Hematopoietic multipotent progenitor cell treated with erythropoietin and hydrocortisone succinate and interleukin-3 and kit ligand, for 6 days (in vitro differentiated cells): Measurements from ENCODE around the gene TESMIN.
A peak's percentile ranks its signal among the peaks of the same experiment; 100 is the strongest.

Experiments
- DNase-seq: peaks from one replicate; pipeline ENCODE4 v3.0.0-alpha.2; 2015

TESMIN gene, protein sequence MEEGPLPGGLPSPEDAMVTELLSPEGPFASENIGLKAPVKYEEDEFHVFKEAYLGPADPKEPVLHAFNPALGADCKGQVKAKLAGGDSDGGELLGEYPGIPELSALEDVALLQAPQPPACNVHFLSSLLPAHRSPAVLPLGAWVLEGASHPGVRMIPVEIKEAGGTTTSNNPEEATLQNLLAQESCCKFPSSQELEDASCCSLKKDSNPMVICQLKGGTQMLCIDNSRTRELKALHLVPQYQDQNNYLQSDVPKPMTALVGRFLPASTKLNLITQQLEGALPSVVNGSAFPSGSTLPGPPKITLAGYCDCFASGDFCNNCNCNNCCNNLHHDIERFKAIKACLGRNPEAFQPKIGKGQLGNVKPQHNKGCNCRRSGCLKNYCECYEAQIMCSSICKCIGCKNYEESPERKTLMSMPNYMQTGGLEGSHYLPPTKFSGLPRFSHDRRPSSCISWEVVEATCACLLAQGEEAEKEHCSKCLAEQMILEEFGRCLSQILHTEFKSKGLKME

GRCh38 chr11:68751331-68751856 is at the start of gene TESMIN:
TSS of gene TESMIN (minus strand) at chr11:68751520. CDS start at chr11:68750660, 860 bp downstream.
- DNase-seq, result peak; percentile 97

GRCh38 chr11:68798221-68798813 is 47.0 kb upstream of the TESMIN start:
- DNase-seq, result peak; percentile 59

- no peak for DNase-seq
Observed at GRCh38 chr11:68796801-68797200, 45.5 kb upstream of the TESMIN start.

GRCh38 chr11:68792400-68792966 is 41.2 kb upstream of the TESMIN start:
- DNase-seq, result no peak

DNA sequence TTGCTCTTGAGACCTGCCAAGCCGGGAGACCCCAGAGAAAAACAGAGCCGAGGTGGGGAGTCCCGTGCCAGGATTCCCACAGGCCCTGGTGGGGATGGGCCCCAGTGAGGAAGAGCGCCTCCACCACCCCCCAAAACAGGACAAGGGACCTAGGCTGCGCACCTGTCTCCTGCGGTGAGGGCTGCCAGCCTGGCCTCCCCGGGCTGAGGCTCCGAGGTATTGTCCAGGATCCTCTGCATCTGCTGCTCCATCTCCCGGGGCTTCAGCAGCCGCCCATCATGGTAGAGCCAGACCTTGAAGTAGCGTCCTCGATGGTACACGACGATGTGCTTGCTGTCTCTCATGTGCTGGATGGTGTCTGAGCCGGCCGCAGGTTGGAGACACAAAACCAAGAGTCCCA is 33.3 kb upstream of the TESMIN start:
- no peak for DNase-seq

DNA sequence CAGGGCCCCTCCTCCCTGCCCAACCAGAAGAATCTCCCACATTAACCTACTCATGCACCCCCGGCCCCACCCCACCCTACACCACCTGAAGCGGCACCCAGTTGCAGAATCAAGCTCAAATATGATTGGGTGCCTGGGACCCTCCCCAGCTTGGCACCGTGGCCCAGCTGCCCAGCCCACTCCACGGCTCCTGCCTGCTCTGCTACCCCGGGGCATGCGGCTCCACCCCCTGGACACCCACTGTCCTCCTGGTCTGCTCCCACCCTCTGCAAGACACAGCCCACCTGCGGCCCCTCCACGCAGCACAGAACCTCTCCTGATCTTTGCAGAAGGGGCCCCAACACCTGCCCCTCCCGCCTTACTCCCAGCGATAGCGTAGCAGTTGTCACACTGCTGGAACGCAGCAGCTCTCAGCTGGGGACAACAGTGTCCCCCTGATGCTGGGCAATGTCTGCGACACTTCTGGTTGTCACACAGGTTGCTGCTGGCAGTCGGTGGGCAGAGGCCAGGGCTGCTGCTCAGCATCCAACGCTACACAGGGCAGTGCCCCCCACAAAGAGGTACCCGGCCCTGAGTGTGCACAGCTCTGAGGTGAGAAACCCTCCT is 32.0 kb upstream of the TESMIN start:
- no peak for DNase-seq

- DNase-seq, result no peak
Observed at GRCh38 chr11:68782711-68783110, 31.4 kb upstream of the TESMIN start.

DNA sequence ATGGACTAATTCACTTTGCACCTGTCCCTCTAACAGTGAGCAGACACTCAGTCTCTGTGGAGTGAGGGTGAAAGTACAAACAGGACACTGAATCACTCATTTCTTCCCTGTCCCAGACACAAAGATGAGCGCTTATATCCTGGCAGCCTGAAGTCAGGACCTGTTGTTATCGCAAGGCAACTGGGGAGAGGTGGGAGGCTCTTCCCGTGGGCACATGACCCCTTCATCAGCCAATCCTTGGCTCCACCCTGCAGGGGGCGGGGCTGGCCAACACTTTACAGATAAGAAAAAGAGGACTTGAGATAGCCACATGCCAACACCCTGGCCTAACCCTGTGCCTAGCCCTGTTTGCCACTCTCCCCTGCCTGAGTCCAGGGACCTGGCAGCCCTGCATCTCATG is 29.5 kb upstream of the TESMIN start:
- peak; percentile 90 for DNase-seq

GRCh38 chr11:68778205-68778604 is 26.9 kb upstream of the TESMIN start:
- no peak for DNase-seq

GRCh38 chr11:68776442-68777235 is 25.3 kb upstream of the TESMIN start:
- DNase-seq, result no peak

- no peak for DNase-seq
Observed at GRCh38 chr11:68775951-68776388, 24.6 kb upstream of the TESMIN start.

GRCh38 chr11:68774194-68774585 is 22.9 kb upstream of the TESMIN start:
- DNase-seq, result no peak

DNA sequence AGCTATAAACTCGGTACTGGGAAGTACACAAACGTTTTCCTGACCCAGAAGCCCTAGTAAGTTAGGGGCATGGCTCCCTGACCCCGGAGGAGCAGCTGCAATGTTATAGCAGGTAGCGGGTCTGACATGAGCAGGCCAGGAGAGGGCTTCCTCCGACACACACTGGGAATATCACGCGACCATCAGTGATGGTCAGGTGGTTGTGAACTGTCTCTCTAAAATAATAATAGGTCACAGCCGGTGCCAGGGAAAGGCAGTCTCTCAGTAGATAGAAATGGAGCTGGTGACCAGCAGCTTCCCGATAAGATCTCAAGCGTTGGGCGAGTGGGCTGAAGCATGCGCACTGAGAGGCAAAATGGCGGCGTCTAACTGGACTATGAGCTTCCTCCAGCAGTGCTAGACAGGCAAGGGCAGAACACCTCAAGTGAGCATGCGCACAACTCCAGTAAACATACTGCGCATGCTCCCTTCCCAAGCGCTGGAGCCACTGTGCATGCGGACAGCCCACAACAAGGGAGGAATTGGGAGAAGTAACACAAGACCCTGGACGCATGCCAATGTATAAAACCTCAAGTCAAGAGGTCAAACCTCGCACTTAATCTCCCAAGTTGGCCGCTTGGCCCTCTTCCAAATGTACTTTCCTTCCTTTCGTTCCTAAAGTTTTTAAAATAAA is 22.3 kb upstream of the TESMIN start:
- no peak for DNase-seq

DNA sequence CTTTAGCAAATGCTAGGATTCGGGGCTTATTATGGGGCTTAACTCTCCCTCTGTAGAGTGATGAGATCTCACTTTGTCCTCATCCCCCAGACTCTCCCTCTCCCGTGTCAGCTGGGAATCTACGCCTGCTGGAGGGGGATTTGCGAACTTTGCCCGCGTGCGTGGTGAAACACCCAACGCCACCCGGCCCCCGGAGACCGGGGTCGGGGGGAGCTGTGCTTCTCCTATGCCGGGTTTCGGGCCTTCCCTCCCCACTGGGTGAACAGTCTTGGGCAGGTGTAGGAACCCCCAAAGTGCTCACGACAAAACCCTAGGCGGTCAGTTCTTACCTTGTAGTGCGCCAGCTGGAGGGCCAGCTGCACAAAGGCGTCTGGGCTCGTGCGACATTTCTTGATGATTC is 21.6 kb upstream of the TESMIN start:
- DNase-seq, result no peak

GRCh38 chr11:68770781-68771180 is 19.5 kb upstream of the TESMIN start:
- no peak for DNase-seq

- no peak for DNase-seq
Observed at GRCh38 chr11:68767672-68768071, 16.4 kb upstream of the TESMIN start.

GRCh38 chr11:68766786-68767185 is 15.5 kb upstream of the TESMIN start:
- no peak for DNase-seq

- DNase-seq, result no peak
Observed at GRCh38 chr11:68764746-68765145, 13.4 kb upstream of the TESMIN start.

GRCh38 chr11:68763926-68764657 is 12.8 kb upstream of the TESMIN start:
- no peak for DNase-seq

GRCh38 chr11:68763181-68763721 is 11.9 kb upstream of the TESMIN start:
- no peak for DNase-seq

DNA sequence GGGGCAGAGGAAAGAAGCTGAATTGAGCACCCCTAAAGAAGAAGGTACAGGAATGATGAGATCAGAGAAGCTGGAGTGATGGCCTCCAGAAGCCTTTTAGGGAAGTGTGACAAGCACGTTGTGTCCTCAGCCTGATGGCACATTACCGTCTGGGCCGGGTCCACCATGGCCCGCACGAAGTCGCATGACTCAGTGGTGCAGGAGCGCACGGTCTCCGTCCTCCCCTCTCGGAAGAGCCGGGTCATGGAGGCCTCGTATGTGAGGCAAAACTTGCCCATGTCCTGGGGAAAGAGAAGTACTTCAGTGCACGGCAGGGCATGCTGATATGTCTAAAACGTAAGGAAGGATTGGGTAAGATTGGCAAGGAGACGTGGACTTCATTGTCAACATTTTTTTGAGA is 11.2 kb upstream of the TESMIN start:
- no peak for DNase-seq
